Body of pancreas (tissue), 4 donors: ENCODE results near the gene ANAPC5. TPM values are rescaled to one million over a fixed set of nuclear protein-coding genes. Genes with fewer than 3 reads are reported as not detected.

Experiments used
- ATAC-seq: fragments of 150-250 bp; one replicate; pipeline ENCODE4 v1.9.1; 2016
- DNase-seq, 4 donors: peaks; one replicate each; pipeline ENCODE4 v3.0.0-alpha.2; 2019
- H3K27ac ChIP-seq, 4 donors: fragments of 200-600 bp; sonication (generic); 1 replicate in 3 of 4; 2 replicates in 1 of 4; pipeline versions ENCODE4 v1.5.1 to v1.6.1; 2016 to 2019; ENCODE audit warnings: mild to moderate bottlenecking in 1 of 4, mixed read lengths in 1 of 4, moderate library complexity in 1 of 4
- H3K27me3 ChIP-seq, 2 donors: fragments of 200-600 bp; sonication (generic); one replicate each; pipeline ENCODE4 v1.6.0; 2016; ENCODE audit warnings: mild to moderate bottlenecking in 1 of 2
- H3K36me3 ChIP-seq, 2 donors: fragments of 200-600 bp; sonication (generic); replicated peaks in 1 of 2; 2 replicates each; pipeline ENCODE4 v1.5.1; 2016; ENCODE audit warnings: low read depth in 2 of 2; ENCODE audit not compliant: insufficient read depth in 1 of 2
- H3K4me1 ChIP-seq: fragments of 200-600 bp; sonication (generic); one replicate; pipeline ENCODE4 v1.6.0; 2016
- H3K4me3 ChIP-seq, 2 donors: fragments of 200-600 bp; sonication (generic); 1 replicate in 1 of 2; 2 replicates in 1 of 2; pipeline ENCODE4 v1.5.1; 2016 to 2019
- H3K9me3 ChIP-seq, 3 donors: fragments of 200-600 bp; sonication (generic); 1 replicate in 2 of 3; 2 replicates in 1 of 3; pipeline ENCODE4 v1.5.1; 2016
- CTCF ChIP-seq, 7 experiments: fragments of 450-650 bp in 4 of 7; fragments of 200-600 bp in 3 of 7; sonication (generic) in 3 of 7; IDR thresholded peaks; one replicate each; pipeline ENCODE4 v1.5.1; 2016 to 2019; ENCODE audit warnings: antibody characterized with exemption in 7 of 7
- POLR2A ChIP-seq, 3 donors: fragments of 450-650 bp; IDR thresholded peaks; one replicate each; pipeline ENCODE4 v1.6.1; 2016; ENCODE audit warnings: antibody characterized with exemption in 3 of 3, mild to moderate bottlenecking in 2 of 3
- WGBS, 2 donors: methylation state at CpG; one replicate each; pipeline ENCODE4 v1.1.5; 2017; 5-methylcytosine and 5-hydroxymethylcytosine counted together
- intact Hi-C: fragments of 100-400 bp; cut with DNase I; formaldehyde crosslinking; loops from one replicate; pipeline ENCODE4 v1.15.1; 2023
- total RNA-seq, 2 donors: library from RNA; depleted of rRNA; stranded (reverse); fragments of >200 nt; gene quantifications; one replicate each; pipeline ENCODE4 v1.1.0, GENCODE V29; 2016

ANAPC5 gene
- total RNA-seq, 2 donors from 2014 or later: 111 to 135 TPM

GRCh38 chr12:121263206-121263935 is 88.8 kb downstream of the ANAPC5 start:
- no peaks in the 10 kb centered on the region for H3K9me3 ChIP-seq
- intact Hi-C loops: no loop called here

GRCh38 chr12:121261398-121261797 is 90.8 kb downstream of the ANAPC5 start:
- no peaks in the 10 kb centered on the region for H3K9me3 ChIP-seq
- no peak for DNase-seq
- no peak overlapping the region for H3K4me3 ChIP-seq
- H3K27ac ChIP-seq: no peak overlapping the region
- TF ChIP-seq CTCF (IDR thresholded peaks at IDR 0.05) (no peak), POLR2A (IDR thresholded peaks at IDR 0.05) (no peak)
- intact Hi-C loops: no loop called here
- no peaks in the 10 kb centered on the region for H3K4me1 ChIP-seq
- ATAC-seq: no peak
- 89 to 91% methylated on average over 5 to 6 of the region's 6 CpGs for WGBS, 2 donors
- peaks cover 0 to 9% of the 10 kb centered on the region in 2 donors for H3K36me3 ChIP-seq
- no peaks in the 10 kb centered on the region for H3K27me3 ChIP-seq

More at GRCh38 chr12:121263206-121263935, 88.8 kb downstream of the ANAPC5 start:
- no peaks in the 10 kb centered on the region for H3K4me1 ChIP-seq
- peaks cover 3 to 11% of the 10 kb centered on the region in 2 donors for H3K36me3 ChIP-seq
- WGBS, 2 donors: 92 to 96% methylated on average over 10 of the region's 10 CpGs
- no peak for ATAC-seq
- H3K27ac ChIP-seq: no peak overlapping the region
- no peak for DNase-seq
- H3K4me3 ChIP-seq: no peak overlapping the region
- TF ChIP-seq CTCF (IDR thresholded peaks at IDR 0.05): no peak
- TF ChIP-seq POLR2A (IDR thresholded peaks at IDR 0.05): no peak
- no peaks in the 10 kb centered on the region for H3K27me3 ChIP-seq

- DNase-seq (no peak), ATAC-seq (no peak)
- Histone ChIP-seq H3K9me3 (no peaks in the 10 kb centered on the region), H3K27ac (no peak overlapping the region), H3K27me3 (no peaks in the 10 kb centered on the region), H3K36me3 (peaks cover 0 to 7% of the 10 kb centered on the region in 2 donors), H3K4me1 (no peaks in the 10 kb centered on the region), H3K4me3 (no peak overlapping the region)
- TF ChIP-seq POLR2A (IDR thresholded peaks at IDR 0.05): no peak
- no peak for TF ChIP-seq CTCF (IDR thresholded peaks at IDR 0.05)
- intact Hi-C loops: no loop called here
- WGBS, 2 donors: 88% methylated on average over 7 of the region's 7 CpGs
Observed at GRCh38 chr12:121260091-121260490, 92.1 kb downstream of the ANAPC5 start.

GRCh38 chr12:121259074-121259473 is 93.1 kb downstream of the ANAPC5 start:
- DNase-seq: no peak
- no peak for ATAC-seq
- H3K36me3 ChIP-seq: peaks cover 0 to 5% of the 10 kb centered on the region in 2 donors
- H3K4me3 ChIP-seq: no peak overlapping the region
- H3K27me3 ChIP-seq: no peaks in the 10 kb centered on the region
- H3K27ac ChIP-seq: no peak overlapping the region
- no peak for TF ChIP-seq CTCF (IDR thresholded peaks at IDR 0.05)
- TF ChIP-seq POLR2A (IDR thresholded peaks at IDR 0.05): no peak
- 94 to 98% methylated on average over 11 of the region's 11 CpGs for WGBS, 2 donors
- intact Hi-C loops: no loop called here
- H3K4me1 ChIP-seq: no peaks in the 10 kb centered on the region
- H3K9me3 ChIP-seq: no peaks in the 10 kb centered on the region

Other genes starting within 250 kb of the ANAPC5 start
- gene P2RX7, start 219.5 kb downstream of the ANAPC5 start, total RNA-seq: 1 to 10 TPM; 1.0 to 1.6 TPM
- gene P2RX4, start 142.3 kb downstream of the ANAPC5 start, total RNA-seq: 10 to 100 TPM; 50.1 to 58.1 TPM
- gene CAMKK2, start 55.7 kb downstream of the ANAPC5 start, total RNA-seq: 10 to 100 TPM; 17.4 to 70.5 TPM
- 10 to 100 TPM; 25.9 to 35.3 TPM for gene RNF34, start 47.7 kb upstream of the ANAPC5 start, total RNA-seq
- gene KDM2B, start 228.6 kb upstream of the ANAPC5 start, total RNA-seq: 10 to 100 TPM; 17.8 to 26.5 TPM